Neuronal stem cell (in vitro differentiated cells): ENCODE measurements around the gene TRAPPC3.
A peak's percentile ranks its signal among the peaks of the same experiment; 100 is the strongest.

Source experiments
- DNase-seq: peaks from one replicate; pipeline ENCODE4 v3.0.0-alpha.2; 2013; ENCODE audit warnings: low spot score
- H2AFZ ChIP-seq: one replicate; pipeline ENCODE4 v1.6.1; 2013; ENCODE audit warnings: mild to moderate bottlenecking, low read length, inconsistent platforms
- H2AK5ac ChIP-seq: 2 replicates; pipeline ENCODE4 v1.6.1; 2013; ENCODE audit warnings: low read depth, mild to moderate bottlenecking, inconsistent platforms, low read length, moderate library complexity, mixed read lengths
- H2BK120ac ChIP-seq: 2 replicates; pipeline ENCODE4 v1.6.1; 2013; ENCODE audit warnings: low read depth, mild to moderate bottlenecking, inconsistent platforms, low read length, moderate library complexity, mixed read lengths
- H2BK12ac ChIP-seq: one replicate; pipeline ENCODE4 v1.6.1; 2013; ENCODE audit warnings: low read length, inconsistent platforms
- H2BK15ac ChIP-seq: 2 replicates; pipeline ENCODE4 v1.6.1; 2013; ENCODE audit warnings: mild to moderate bottlenecking, low read length, inconsistent platforms, mixed read lengths
- H2BK5ac ChIP-seq: one replicate; pipeline ENCODE4 v1.6.1; 2013; ENCODE audit warnings: inconsistent platforms, mild to moderate bottlenecking, low read length, moderate library complexity
- H3K14ac ChIP-seq: one replicate; pipeline ENCODE4 v1.6.1; 2013; ENCODE audit warnings: low read length, inconsistent platforms
- H3K18ac ChIP-seq: 2 replicates; pipeline ENCODE4 v1.6.1; 2013; ENCODE audit warnings: low read length, inconsistent platforms
- H3K23ac ChIP-seq: 2 replicates; pipeline ENCODE4 v1.6.1; 2013; ENCODE audit warnings: low read depth, mild to moderate bottlenecking, mixed read lengths, low read length, inconsistent platforms; ENCODE audit not compliant: poor library complexity
- H3K27ac ChIP-seq: replicated peaks from 3 replicates; pipeline ENCODE4 v1.5.1; 2013; ENCODE audit warnings: low read length, inconsistent platforms
- H3K27me3 ChIP-seq, 3 experiments: 2 replicates each; pipeline ENCODE4 v1.6.1; 2013; ENCODE audit warnings: low read length in 3 of 3, mild to moderate bottlenecking in 2 of 3, inconsistent platforms in 1 of 3, low read depth in 1 of 3, mixed read lengths in 1 of 3, moderate library complexity in 1 of 3; ENCODE audit not compliant: control insufficient read depth in 3 of 3, insufficient read depth in 3 of 3
- H3K36me3 ChIP-seq, 2 donors: replicated peaks in 1 of 2; 2 replicates each; pipeline ENCODE4 v1.6.1; 2013; ENCODE audit warnings: low read length in 2 of 2; ENCODE audit not compliant: control insufficient read depth in 2 of 2, insufficient read depth in 2 of 2
- H3K4ac ChIP-seq: 2 replicates; pipeline ENCODE4 v1.6.1; 2013; ENCODE audit warnings: inconsistent platforms, mild to moderate bottlenecking, low read length, moderate library complexity
- H3K4me1 ChIP-seq, 2 donors: 1 replicate in 1 of 2; 2 replicates in 1 of 2; pipeline ENCODE4 v1.6.1; 2013; ENCODE audit warnings: low read length in 2 of 2, low read depth in 1 of 2; ENCODE audit not compliant: control insufficient read depth in 2 of 2, insufficient read depth in 1 of 2
- H3K4me2 ChIP-seq: one replicate; pipeline ENCODE4 v1.6.1; 2013; ENCODE audit warnings: mild to moderate bottlenecking, low read length, inconsistent platforms; ENCODE audit not compliant: insufficient read depth, poor library complexity, severe bottlenecking
- H3K4me3 ChIP-seq, 2 donors: 2 replicates each; pipeline ENCODE4 v1.5.1; 2013; ENCODE audit warnings: low read length in 2 of 2, mild to moderate bottlenecking in 2 of 2, inconsistent platforms in 1 of 2, moderate library complexity in 1 of 2
- H3K79me1 ChIP-seq: one replicate; pipeline ENCODE4 v1.6.1; 2013; ENCODE audit warnings: low read depth, mild to moderate bottlenecking, inconsistent platforms, low read length, moderate library complexity
- H3K9ac ChIP-seq: one replicate; pipeline ENCODE4 v1.6.1; 2013; ENCODE audit warnings: mild to moderate bottlenecking, low read depth, low read length, inconsistent platforms; ENCODE audit not compliant: poor library complexity
- H3K9me3 ChIP-seq, 2 donors: replicated peaks in 1 of 2; 2 replicates each; pipeline versions ENCODE3 to v1.6.1; 2013; ENCODE audit warnings: low read length in 2 of 2, mild to moderate bottlenecking in 2 of 2, inconsistent platforms in 1 of 2, low read depth in 1 of 2, mixed read lengths in 1 of 2, moderate library complexity in 1 of 2; ENCODE audit not compliant: control insufficient read depth in 2 of 2, insufficient read depth in 1 of 2
- H4K8ac ChIP-seq: one replicate; pipeline ENCODE4 v1.6.1; 2013; ENCODE audit warnings: low read depth, mild to moderate bottlenecking, inconsistent platforms, low read length, moderate library complexity
- H4K91ac ChIP-seq: one replicate; pipeline ENCODE4 v1.6.1; 2013; ENCODE audit warnings: low read length, low read depth, mild to moderate bottlenecking, inconsistent platforms; ENCODE audit not compliant: poor library complexity
- WGBS, 2 donors: extraction: QIAGEN DNeasy Blood & Tissue Kit; methylation state at CpG; one replicate each; pipeline ENCODE4 v1.1.7; 2013; ENCODE audit warnings: missing lambda C conversion rate in 2 of 2, mixed read lengths in 1 of 2; ENCODE audit not compliant: insufficient read length in 2 of 2, insufficient replicate concordance in 1 of 2; ENCODE audit errors: extremely low coverage in 2 of 2; 5-methylcytosine and 5-hydroxymethylcytosine counted together

TRAPPC3 gene

GRCh38 chr1:36177589-36178431 is 28.5 kb upstream of the TRAPPC3 start:
- H4K8ac ChIP-seq, result no peak overlapping the region
- H3K9ac ChIP-seq, result peak overlapping the region; percentile 10
- peak overlapping the region; percentile 19 for H3K18ac ChIP-seq
- H3K4me3 ChIP-seq, result no peak overlapping the region
- peaks cover 57 to 93% of the 10 kb centered on the region in 2 donors for H3K36me3 ChIP-seq
- no peak overlapping the region for H3K23ac ChIP-seq
- no peak overlapping the region for H3K4me2 ChIP-seq
- no peak for DNase-seq
- peaks cover 0 to 21% of the 10 kb centered on the region in 2 donors for H3K4me1 ChIP-seq
- H2BK12ac ChIP-seq, result no peak overlapping the region
- WGBS, 2 donors, result no CpG with 5 or more reads among the region's 33 CpGs
- H3K27me3 ChIP-seq, result no peaks in the 10 kb centered on the region
- no peak overlapping the region for H2BK5ac ChIP-seq
- H4K91ac ChIP-seq, result no peak overlapping the region
- H3K79me1 ChIP-seq, result peaks cover 14% of the 10 kb centered on the region
- H2BK120ac ChIP-seq, result no peak overlapping the region
- H2AFZ ChIP-seq, result no peak overlapping the region
- no peak overlapping the region for H3K27ac ChIP-seq
- H2BK15ac ChIP-seq, result no peak overlapping the region
- H3K14ac ChIP-seq, result peak overlapping the region; percentile 91
- peaks cover 0 to 2% of the 10 kb centered on the region in 2 donors for H3K9me3 ChIP-seq
- no peak overlapping the region for H3K4ac ChIP-seq
- H2AK5ac ChIP-seq, result peak overlapping the region; percentile 47

- no peak overlapping the region for H3K4me3 ChIP-seq
Observed at GRCh38 chr1:36176106-36176949, 27.0 kb upstream of the TRAPPC3 start.

GRCh38 chr1:36175137-36176095 is 26.1 kb upstream of the TRAPPC3 start:
- Histone ChIP-seq H3K27me3 (no peaks in the 10 kb centered on the region), H2AFZ (no peak overlapping the region), H3K36me3 (peaks cover 64 to 98% of the 10 kb centered on the region in 2 donors), H3K9me3 (peaks cover 0 to 2% of the 10 kb centered on the region in 2 donors), H4K8ac (no peak overlapping the region), H3K9ac (peak overlapping the region; percentile 17), H4K91ac (no peak overlapping the region), H3K27ac (no peak overlapping the region), H3K4ac (no peak overlapping the region), H2AK5ac (no peak overlapping the region), H2BK12ac (no peak overlapping the region), H2BK120ac (no peak overlapping the region), H3K79me1 (peaks cover 16% of the 10 kb centered on the region), H2BK5ac (peak overlapping the region; percentile 32), H3K14ac (no peak overlapping the region), H3K4me3 (no peak overlapping the region), H3K18ac (peak overlapping the region; percentile 87), H3K4me2 (peak overlapping the region; percentile 14), H2BK15ac (no peak overlapping the region), H3K23ac (peak overlapping the region; percentile 70), H3K4me1 (peaks cover 0 to 20% of the 10 kb centered on the region in 2 donors)
- DNase-seq, result no peak
- no CpG with 5 or more reads among the region's 11 CpGs for WGBS, 2 donors

More at GRCh38 chr1:36176106-36176949, 27.0 kb upstream of the TRAPPC3 start:
- Histone ChIP-seq H3K4me1 (peaks cover 0 to 20% of the 10 kb centered on the region in 2 donors), H3K4me2 (no peak overlapping the region), H2BK120ac (no peak overlapping the region), H2BK5ac (peak overlapping the region; percentile 32), H3K14ac (no peak overlapping the region), H3K79me1 (peaks cover 14% of the 10 kb centered on the region), H2BK12ac (no peak overlapping the region), H4K91ac (no peak overlapping the region), H3K27ac (no peak overlapping the region), H3K9me3 (peaks cover 0 to 2% of the 10 kb centered on the region in 2 donors), H3K18ac (peak overlapping the region; percentile 87), H3K36me3 (peaks cover 64 to 98% of the 10 kb centered on the region in 2 donors), H2BK15ac (no peak overlapping the region), H3K9ac (no peak overlapping the region), H2AFZ (no peak overlapping the region), H3K27me3 (no peaks in the 10 kb centered on the region), H2AK5ac (no peak overlapping the region), H3K23ac (peak overlapping the region; percentile 70), H4K8ac (peak overlapping the region; percentile 6), H3K4ac (no peak overlapping the region)
- DNase-seq, result no peak
- no CpG with 5 or more reads among the region's 76 CpGs for WGBS, 2 donors
